GM12872 (cell line): ENCODE data around the gene SLC5A11.

Experiments used
- CTCF ChIP-seq: IDR thresholded peaks from 3 replicates; pipeline ENCODE4 v1.5.1; 2011; ENCODE audit warnings: low read depth, mild to moderate bottlenecking, low read length, moderate library complexity; ENCODE audit not compliant: insufficient read depth

The SLC5A11 gene

GRCh38 chr16:24946155-24946554 is 100.4 kb downstream of the SLC5A11 start:
- TF ChIP-seq CTCF = no peak

GRCh38 chr16:24950275-24950674 is 104.5 kb downstream of the SLC5A11 start:
- no peak for TF ChIP-seq CTCF

- TF ChIP-seq CTCF = no peak
Measured at GRCh38 chr16:24953306-24953705, 107.5 kb downstream of the SLC5A11 start.

- no peak for TF ChIP-seq CTCF
Measured at GRCh38 chr16:24953721-24954120, 108.0 kb downstream of the SLC5A11 start.

- TF ChIP-seq CTCF = no peak
Measured at GRCh38 chr16:24954137-24954536, 108.4 kb downstream of the SLC5A11 start.

- no peak for TF ChIP-seq CTCF
Measured at GRCh38 chr16:24955975-24956731, 110.4 kb downstream of the SLC5A11 start.

- no peak for TF ChIP-seq CTCF
Measured at GRCh38 chr16:24957887-24958286, 112.1 kb downstream of the SLC5A11 start.
